HUES64 (cell line): Measurements from ENCODE around the gene GOLGA6C.
"Not testable (repeated sequence)": the region's sequence is repeated elsewhere in the genome, so short reads cannot be mapped to it uniquely, and the experiment has no call there.

ENCODE experiments used
- H3K27ac ChIP-seq: 2 replicates; pipeline ENCODE4 v1.7.0; 2013; ENCODE audit warnings: low read depth, low read length, inconsistent platforms
- H3K27me3 ChIP-seq: 2 replicates; pipeline ENCODE4 v1.6.1; 2013; ENCODE audit warnings: mild to moderate bottlenecking, low read length; ENCODE audit not compliant: insufficient read depth
- H3K36me3 ChIP-seq: 2 replicates; pipeline ENCODE4 v1.6.1; 2013; ENCODE audit warnings: mild to moderate bottlenecking, low read length; ENCODE audit not compliant: insufficient read depth
- H3K4me1 ChIP-seq: 2 replicates; pipeline ENCODE4 v1.6.1; 2013; ENCODE audit warnings: mild to moderate bottlenecking, low read length, moderate library complexity; ENCODE audit not compliant: insufficient read depth
- H3K4me3 ChIP-seq: 2 replicates; pipeline ENCODE4 v1.5.1; 2013; ENCODE audit warnings: mild to moderate bottlenecking, low read length, moderate library complexity
- H3K9ac ChIP-seq: 2 replicates; pipeline ENCODE4 v1.6.1; 2013; ENCODE audit warnings: mild to moderate bottlenecking, low read depth, low read length
- H3K9me3 ChIP-seq: 2 replicates; pipeline ENCODE4 v1.6.1; 2013; ENCODE audit warnings: low read depth, low read length; ENCODE audit not compliant: insufficient read depth
- WGBS: fragments of 150-250, 120-280 bp; methylation state at CpG from one replicate; pipeline ENCODE4 v1.1.7; 2013; ENCODE audit warnings: missing lambda C conversion rate; 5-methylcytosine and 5-hydroxymethylcytosine counted together

GOLGA6C gene

GRCh38 chr15:75235760-75236729, 22.1 kb upstream of the GOLGA6C start:
- WGBS: 93% methylated on average over 11 of the region's 11 CpGs
- Histone ChIP-seq H3K27me3 (no peaks in the 10 kb centered on the region), H3K4me1 (no peaks in the 10 kb centered on the region), H3K4me3 (no peak overlapping the region), H3K36me3 (no peaks in the 10 kb centered on the region), H3K9ac (no peak overlapping the region), H3K27ac (no peak overlapping the region), H3K9me3 (no peaks in the 10 kb centered on the region)

- 82% methylated on average over 11 of the region's 11 CpGs for WGBS
- Histone ChIP-seq H3K4me1 (no peaks in the 10 kb centered on the region), H3K27ac (no peak overlapping the region), H3K36me3 (no peaks in the 10 kb centered on the region), H3K9ac (no peak overlapping the region), H3K27me3 (no peaks in the 10 kb centered on the region), H3K4me3 (no peak overlapping the region), H3K9me3 (no peaks in the 10 kb centered on the region)
Observed at GRCh38 chr15:75237316-75237982, 20.7 kb upstream of the GOLGA6C start.

GRCh38 chr15:75238150-75238549, 20.0 kb upstream of the GOLGA6C start:
- Histone ChIP-seq H3K9ac (no peak overlapping the region), H3K27me3 (no peaks in the 10 kb centered on the region), H3K9me3 (no peaks in the 10 kb centered on the region), H3K27ac (no peak overlapping the region), H3K4me1 (no peaks in the 10 kb centered on the region), H3K36me3 (no peaks in the 10 kb centered on the region), H3K4me3 (no peak overlapping the region)
- WGBS: 87% methylated on average over 5 of the region's 5 CpGs

- not testable (repeated sequence) for H3K4me3 ChIP-seq, H3K9me3 ChIP-seq, H3K36me3 ChIP-seq, H3K9ac ChIP-seq, H3K4me1 ChIP-seq, H3K27ac ChIP-seq, H3K27me3 ChIP-seq
- 91% methylated on average over 1 of the region's 1 CpG for WGBS
Observed at GRCh38 chr15:75245741-75246140, 12.4 kb upstream of the GOLGA6C start.

GRCh38 chr15:75248991-75249390, 9.1 kb upstream of the GOLGA6C start:
- not testable (repeated sequence) for H3K9ac ChIP-seq, H3K9me3 ChIP-seq, H3K27ac ChIP-seq, H3K4me3 ChIP-seq, H3K27me3 ChIP-seq, H3K36me3 ChIP-seq
- WGBS: 84% methylated on average over 6 of the region's 6 CpGs
- H3K4me1 ChIP-seq: peaks cover 16% of the 10 kb centered on the region; the same call in 1 of the 2 replicates

- H3K9me3 ChIP-seq: no peaks in the 10 kb centered on the region
- H3K4me1 ChIP-seq: peaks cover 16% of the 10 kb centered on the region; the same call in 1 of the 2 replicates
- H3K9ac ChIP-seq: no peak overlapping the region
- H3K36me3 ChIP-seq: no peaks in the 10 kb centered on the region
- no peaks in the 10 kb centered on the region for H3K27me3 ChIP-seq
- WGBS: 74% methylated on average over 3 of the region's 4 CpGs
- no peak overlapping the region for H3K27ac ChIP-seq
- H3K4me3 ChIP-seq: no peak overlapping the region
Observed at GRCh38 chr15:75249726-75250125, 8.4 kb upstream of the GOLGA6C start.

- peaks cover 16% of the 10 kb centered on the region; the same call in 1 of the 2 replicates for H3K4me1 ChIP-seq
- H3K27me3 ChIP-seq, H3K27ac ChIP-seq, H3K9me3 ChIP-seq, H3K9ac ChIP-seq, H3K4me3 ChIP-seq, H3K36me3 ChIP-seq: not testable (repeated sequence)
- WGBS: 96% methylated on average over 3 of the region's 4 CpGs
Observed at GRCh38 chr15:75251343-75251742, 6.8 kb upstream of the GOLGA6C start.

- H3K9ac ChIP-seq, H3K36me3 ChIP-seq, H3K27me3 ChIP-seq, H3K4me3 ChIP-seq, H3K27ac ChIP-seq, H3K9me3 ChIP-seq: not testable (repeated sequence)
- H3K4me1 ChIP-seq: peaks cover 16% of the 10 kb centered on the region; the same call in 1 of the 2 replicates
- 82% methylated on average over 4 of the region's 4 CpGs for WGBS
Observed at GRCh38 chr15:75252285-75252684, 5.8 kb upstream of the GOLGA6C start.

GRCh38 chr15:75258620-75259343, 648 bp downstream of the GOLGA6C start:
- H3K27ac ChIP-seq, H3K9ac ChIP-seq, H3K27me3 ChIP-seq, H3K4me1 ChIP-seq, H3K9me3 ChIP-seq, H3K4me3 ChIP-seq, H3K36me3 ChIP-seq: not testable (repeated sequence)
- WGBS: 82% methylated on average over 6 of the region's 16 CpGs

- not testable (repeated sequence) for H3K4me3 ChIP-seq, H3K27ac ChIP-seq, H3K27me3 ChIP-seq, H3K4me1 ChIP-seq, H3K9ac ChIP-seq, H3K36me3 ChIP-seq, H3K9me3 ChIP-seq
- no CpG with 5 or more reads among the region's 3 CpGs for WGBS
Observed at GRCh38 chr15:75259873-75260272, 1.7 kb downstream of the GOLGA6C start.

- WGBS: no CpG with 5 or more reads among the region's 8 CpGs
- H3K4me1 ChIP-seq, H3K27ac ChIP-seq, H3K9ac ChIP-seq, H3K4me3 ChIP-seq, H3K36me3 ChIP-seq, H3K9me3 ChIP-seq, H3K27me3 ChIP-seq: not testable (repeated sequence)
Observed at GRCh38 chr15:75273751-75274359, 15.7 kb downstream of the GOLGA6C start.
